Sigmoid colon (tissue), 4 donors: ENCODE measurements around the gene ASH1L.
"Not testable (repeated sequence)": the region's sequence is repeated elsewhere in the genome, so short reads cannot be mapped to it uniquely, and the experiment has no call there.

ENCODE experiments used
- EP300 ChIP-seq, 4 donors: sonication (generic); formaldehyde crosslinking; IDR thresholded peaks; one replicate each; pipeline ENCODE4 v1.6.1; 2017; ENCODE audit warnings: antibody characterized with exemption in 4 of 4
- POLR2A ChIP-seq, 2 donors: fragments of 450-650 bp; IDR thresholded peaks; one replicate each; pipeline ENCODE4 v1.6.1; 2016; ENCODE audit warnings: antibody characterized with exemption in 2 of 2, mild to moderate bottlenecking in 2 of 2, moderate library complexity in 2 of 2
- POLR2AphosphoS5 ChIP-seq, 4 donors: sonication (generic); formaldehyde crosslinking; IDR thresholded peaks; one replicate each; pipeline ENCODE4 v1.6.1; 2017; ENCODE audit warnings: antibody characterized with exemption in 4 of 4
- TF ChIP-seq, protein P1 (sequence below), 4 experiments: fragments of 450-650 bp in 3 of 4; fragments of 200-600 bp in 1 of 4; IDR thresholded peaks; one replicate each; pipeline ENCODE4 v1.5.1; 2016 to 2019; ENCODE audit warnings: antibody characterized with exemption in 4 of 4, mild to moderate bottlenecking in 3 of 4, moderate library complexity in 2 of 4

- TF ChIP-seq, protein P1, sequence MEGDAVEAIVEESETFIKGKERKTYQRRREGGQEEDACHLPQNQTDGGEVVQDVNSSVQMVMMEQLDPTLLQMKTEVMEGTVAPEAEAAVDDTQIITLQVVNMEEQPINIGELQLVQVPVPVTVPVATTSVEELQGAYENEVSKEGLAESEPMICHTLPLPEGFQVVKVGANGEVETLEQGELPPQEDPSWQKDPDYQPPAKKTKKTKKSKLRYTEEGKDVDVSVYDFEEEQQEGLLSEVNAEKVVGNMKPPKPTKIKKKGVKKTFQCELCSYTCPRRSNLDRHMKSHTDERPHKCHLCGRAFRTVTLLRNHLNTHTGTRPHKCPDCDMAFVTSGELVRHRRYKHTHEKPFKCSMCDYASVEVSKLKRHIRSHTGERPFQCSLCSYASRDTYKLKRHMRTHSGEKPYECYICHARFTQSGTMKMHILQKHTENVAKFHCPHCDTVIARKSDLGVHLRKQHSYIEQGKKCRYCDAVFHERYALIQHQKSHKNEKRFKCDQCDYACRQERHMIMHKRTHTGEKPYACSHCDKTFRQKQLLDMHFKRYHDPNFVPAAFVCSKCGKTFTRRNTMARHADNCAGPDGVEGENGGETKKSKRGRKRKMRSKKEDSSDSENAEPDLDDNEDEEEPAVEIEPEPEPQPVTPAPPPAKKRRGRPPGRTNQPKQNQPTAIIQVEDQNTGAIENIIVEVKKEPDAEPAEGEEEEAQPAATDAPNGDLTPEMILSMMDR (IDR thresholded peaks at IDR 0.05): not testable (repeated sequence)
- not testable (repeated sequence) for TF ChIP-seq POLR2A, POLR2AphosphoS5, EP300 (IDR thresholded peaks at IDR 0.05)
These were observed 51.2 kb downstream of the ASH1L start for GRCh38 chr1:155511385-155511784.
